22Rv1 (cell line): ENCODE data around the gene IMMP2L.
"Not testable (repeated sequence)": the region's sequence is repeated elsewhere in the genome, so short reads cannot be mapped to it uniquely, and the experiment has no call there.

Experiments
- H3K27ac ChIP-seq: fragments of 450-650 bp; 2 replicates; pipeline ENCODE4 v1.5.1; 2017
- ZFX ChIP-seq: fragments of 450-650 bp; IDR thresholded peaks from 2 replicates; pipeline ENCODE4 v1.6.1; 2017; ENCODE audit warnings: antibody characterized with exemption, borderline replicate concordance
- TF ChIP-seq, protein P1 (sequence below): fragments of 450-650 bp; IDR thresholded peaks from 2 replicates; pipeline ENCODE4 v1.5.1; 2017; ENCODE audit warnings: mild to moderate bottlenecking

Gene IMMP2L

DNA sequence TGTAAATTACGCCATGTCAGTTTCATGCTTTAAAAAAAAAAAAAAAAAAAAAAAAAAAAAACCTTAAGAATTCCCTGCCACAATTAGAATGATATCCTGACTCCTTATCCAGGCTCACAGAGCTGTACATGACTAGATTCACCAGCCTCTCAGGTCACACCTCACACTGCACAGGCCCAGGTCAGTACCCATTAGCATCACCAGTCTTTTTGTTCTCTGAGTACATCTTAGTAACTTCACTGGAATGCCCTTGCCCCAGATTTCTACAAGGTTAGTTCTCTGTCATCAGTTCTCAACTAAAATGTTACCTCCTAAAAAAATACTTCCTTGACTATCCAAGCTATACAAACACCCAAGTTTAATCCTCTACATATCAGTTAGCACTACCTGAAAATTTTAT lies 260.4 kb downstream of the IMMP2L start:
- TF ChIP-seq, protein P1, sequence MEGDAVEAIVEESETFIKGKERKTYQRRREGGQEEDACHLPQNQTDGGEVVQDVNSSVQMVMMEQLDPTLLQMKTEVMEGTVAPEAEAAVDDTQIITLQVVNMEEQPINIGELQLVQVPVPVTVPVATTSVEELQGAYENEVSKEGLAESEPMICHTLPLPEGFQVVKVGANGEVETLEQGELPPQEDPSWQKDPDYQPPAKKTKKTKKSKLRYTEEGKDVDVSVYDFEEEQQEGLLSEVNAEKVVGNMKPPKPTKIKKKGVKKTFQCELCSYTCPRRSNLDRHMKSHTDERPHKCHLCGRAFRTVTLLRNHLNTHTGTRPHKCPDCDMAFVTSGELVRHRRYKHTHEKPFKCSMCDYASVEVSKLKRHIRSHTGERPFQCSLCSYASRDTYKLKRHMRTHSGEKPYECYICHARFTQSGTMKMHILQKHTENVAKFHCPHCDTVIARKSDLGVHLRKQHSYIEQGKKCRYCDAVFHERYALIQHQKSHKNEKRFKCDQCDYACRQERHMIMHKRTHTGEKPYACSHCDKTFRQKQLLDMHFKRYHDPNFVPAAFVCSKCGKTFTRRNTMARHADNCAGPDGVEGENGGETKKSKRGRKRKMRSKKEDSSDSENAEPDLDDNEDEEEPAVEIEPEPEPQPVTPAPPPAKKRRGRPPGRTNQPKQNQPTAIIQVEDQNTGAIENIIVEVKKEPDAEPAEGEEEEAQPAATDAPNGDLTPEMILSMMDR = no peak
- TF ChIP-seq ZFX = no peak
- H3K27ac ChIP-seq = no peak overlapping the region

DNA sequence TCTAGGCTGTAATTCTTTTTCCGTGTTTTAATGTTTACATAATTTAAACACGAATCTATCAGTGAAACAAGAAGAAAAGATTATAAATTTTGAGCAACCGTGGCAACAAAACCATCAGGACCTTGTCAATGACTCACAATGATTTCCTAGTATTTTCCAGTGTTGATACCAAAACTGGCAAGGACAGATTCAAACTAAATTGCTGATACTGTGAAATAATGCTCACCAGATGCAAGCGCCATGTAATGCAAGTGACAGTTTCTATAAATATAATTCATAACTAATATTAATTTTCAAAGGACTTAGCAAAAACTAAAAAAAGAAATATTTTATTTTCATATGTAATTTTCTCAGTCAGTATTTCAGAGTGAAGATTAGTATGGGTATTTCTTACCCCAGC lies 267.8 kb downstream of the IMMP2L start:
- no peak for TF ChIP-seq ZFX
- TF ChIP-seq, protein P1 = no peak
- H3K27ac ChIP-seq = no peak overlapping the region

DNA sequence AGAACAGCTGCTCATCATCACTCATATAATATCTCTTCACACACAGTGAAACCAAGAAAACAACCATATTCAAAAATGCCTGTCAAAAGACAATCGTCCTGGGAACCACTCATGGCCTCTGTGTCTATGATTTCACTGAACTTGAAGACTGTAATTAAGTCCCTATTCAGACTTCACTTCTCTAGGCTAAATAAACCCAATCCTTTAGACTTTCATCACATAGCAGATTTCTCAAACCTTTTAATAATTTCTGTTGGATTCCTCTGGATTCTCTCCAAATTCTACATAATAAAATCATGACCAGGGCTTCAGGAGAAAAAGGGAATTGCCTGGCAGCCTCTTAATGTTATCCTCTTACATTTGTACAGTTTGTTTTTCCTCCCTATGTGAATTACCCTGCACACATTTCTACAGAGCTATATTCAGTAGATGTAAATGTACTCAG lies 270.2 kb downstream of the IMMP2L start:
- H3K27ac ChIP-seq = no peak overlapping the region
- TF ChIP-seq ZFX = no peak
- TF ChIP-seq, protein P1 = no peak

DNA sequence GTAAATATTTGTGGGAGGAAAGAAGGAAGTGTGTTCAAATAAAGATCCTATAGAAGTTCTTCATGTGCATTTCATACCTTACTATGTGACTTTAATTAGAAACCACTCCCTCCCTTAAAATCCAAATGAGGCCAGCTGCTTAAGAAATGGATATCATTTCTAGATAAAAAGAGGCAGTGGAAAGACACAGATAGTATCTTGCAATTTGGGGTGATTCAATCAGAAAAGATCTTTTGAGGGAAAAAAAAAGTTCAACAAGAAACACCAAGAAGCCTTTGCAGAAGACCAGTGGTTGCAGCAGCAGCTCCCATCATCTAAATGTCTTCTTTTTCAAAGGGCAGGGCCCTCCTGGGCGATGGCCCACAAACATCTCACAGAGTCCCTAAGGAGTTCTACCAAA lies 271.3 kb downstream of the IMMP2L start:
- no peak overlapping the region for H3K27ac ChIP-seq
- TF ChIP-seq ZFX = no peak
- TF ChIP-seq, protein P1 = no peak

DNA sequence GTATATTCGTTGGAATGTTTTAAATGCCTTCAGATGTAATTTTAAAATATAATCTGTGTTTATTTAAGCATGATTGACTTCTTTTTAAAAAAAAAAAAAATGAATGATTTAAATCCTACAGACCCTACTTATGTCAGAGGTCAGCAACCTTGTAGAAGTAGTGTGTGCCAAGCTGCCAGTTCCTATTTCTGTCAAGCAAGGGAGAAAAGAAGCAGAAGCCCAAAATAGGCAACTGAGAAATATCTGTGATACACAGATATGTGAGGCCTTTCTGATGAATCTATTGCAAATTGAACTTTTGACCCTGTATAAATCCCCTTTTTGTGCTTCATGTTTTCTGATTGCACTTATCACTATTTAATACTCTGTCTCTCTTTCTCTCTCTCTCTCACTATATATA lies 271.9 kb downstream of the IMMP2L start:
- no peak overlapping the region for H3K27ac ChIP-seq
- no peak for TF ChIP-seq ZFX
- TF ChIP-seq, protein P1 = no peak

DNA sequence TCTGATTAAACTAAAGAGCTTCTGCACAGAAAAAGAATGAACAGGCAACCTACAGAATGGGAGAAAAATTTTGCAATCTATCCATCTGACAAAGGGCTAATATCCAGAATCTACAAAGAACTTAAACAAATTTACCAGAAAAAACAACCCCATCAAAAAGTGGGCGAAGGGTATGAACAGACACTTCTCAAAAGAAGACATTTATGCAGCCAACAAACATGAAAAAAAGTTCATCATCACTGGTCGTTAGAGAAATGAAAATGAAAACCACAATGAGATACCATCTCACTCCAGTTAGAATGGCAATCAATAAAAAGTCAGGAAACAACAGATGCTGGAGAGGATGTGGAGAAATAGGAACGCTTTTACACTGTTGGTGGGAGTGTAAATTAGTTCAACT lies 273.9 kb downstream of the IMMP2L start:
- not testable (repeated sequence) for H3K27ac ChIP-seq

DNA sequence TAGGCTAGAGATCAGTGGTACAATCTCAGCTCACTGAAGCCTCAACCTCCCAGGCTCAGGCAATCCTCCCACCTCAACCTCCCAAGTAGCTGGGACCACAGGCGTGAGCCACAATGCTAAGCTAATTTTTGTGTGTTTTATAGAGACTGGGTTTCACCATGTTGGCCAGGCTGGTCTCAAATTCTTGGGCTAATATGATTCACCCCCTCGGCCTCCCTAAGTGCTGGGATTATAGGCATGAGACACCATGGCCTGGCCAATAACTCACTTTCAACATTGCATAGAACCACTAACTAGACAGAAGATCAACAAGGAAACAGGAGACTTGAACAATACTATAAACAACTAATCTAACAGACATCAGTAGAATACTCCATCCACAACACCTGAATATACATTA lies 279.7 kb downstream of the IMMP2L start:
- no peak overlapping the region for H3K27ac ChIP-seq

DNA sequence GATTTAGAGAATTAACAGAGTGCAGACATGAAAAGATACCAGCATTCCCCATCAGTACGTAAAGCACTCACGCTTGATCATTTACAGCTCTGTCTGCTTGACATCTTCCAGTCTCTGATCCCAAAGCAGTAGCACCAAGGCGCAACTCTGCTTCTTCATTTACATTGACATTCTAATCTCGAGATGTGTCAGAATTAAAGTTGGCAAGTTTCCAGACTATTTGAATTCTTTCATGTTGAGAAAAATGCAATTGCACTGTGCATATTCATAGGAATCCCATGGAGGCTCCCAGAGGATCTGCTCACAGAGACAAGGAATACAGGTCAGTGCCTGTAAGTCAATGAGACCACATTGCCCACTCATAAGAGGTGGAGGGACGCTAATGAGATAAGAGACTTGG lies 287.4 kb downstream of the IMMP2L start:
- TF ChIP-seq, protein P1 = no peak
- TF ChIP-seq ZFX = no peak

More for the DNA sequence above, 279.7 kb downstream of the IMMP2L start:
- no peak for TF ChIP-seq ZFX
- TF ChIP-seq, protein P1 = no peak

More for the DNA sequence above, 287.4 kb downstream of the IMMP2L start:
- H3K27ac ChIP-seq = no peak overlapping the region
